GOT3 (cell line): ENCODE data around the gene VWA8.

Experiments used
- DNase-seq: peaks from one replicate; lab custom pipeline; 2025; ENCODE audit warnings: mixed read lengths; lab: John Stamatoyannopoulos, UW

VWA8 gene

DNA sequence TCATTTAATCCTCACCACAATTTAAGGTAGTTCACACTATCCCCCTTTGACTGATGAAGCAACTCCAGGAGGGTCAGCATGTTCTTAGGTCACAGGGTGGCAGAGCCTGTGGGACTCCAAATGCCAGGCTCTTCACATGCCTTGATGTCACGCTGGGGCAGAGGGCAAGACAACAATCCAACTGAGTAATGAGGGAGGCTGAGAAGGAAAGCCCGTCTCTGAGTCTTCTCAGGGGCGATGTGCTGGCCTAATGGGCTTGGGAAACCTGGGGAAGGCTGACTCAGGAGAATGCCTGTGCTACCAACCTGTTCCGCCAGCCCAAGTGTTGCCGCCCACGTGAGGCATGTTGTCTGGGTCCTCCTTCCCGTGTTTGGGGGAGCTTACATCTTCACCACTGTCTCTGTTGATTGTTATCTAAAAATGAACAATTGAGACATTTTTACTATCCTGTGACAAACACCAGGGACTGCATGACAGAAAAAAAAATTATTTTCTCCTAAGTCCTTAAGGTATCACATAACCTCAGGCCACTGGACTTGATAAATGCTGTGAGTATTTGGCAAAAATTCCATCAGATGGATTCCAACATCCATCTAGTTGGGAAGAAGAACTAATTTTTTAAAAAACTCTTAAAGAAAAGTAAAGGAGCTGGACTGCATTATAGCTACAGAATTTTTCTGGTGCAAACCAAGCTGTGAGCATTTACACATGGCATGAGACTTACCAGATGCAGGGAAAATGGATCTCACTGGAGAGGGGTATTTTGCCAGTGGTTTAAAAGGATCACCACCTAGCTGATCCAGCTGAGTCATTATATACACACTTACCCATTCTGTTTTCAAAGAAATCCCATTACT, 346.0 kb downstream of the VWA8 start:
- DNase-seq, result no peak

GRCh38 chr13:41613984-41614661, 346.8 kb downstream of the VWA8 start:
- DNase-seq, result no peak

DNA sequence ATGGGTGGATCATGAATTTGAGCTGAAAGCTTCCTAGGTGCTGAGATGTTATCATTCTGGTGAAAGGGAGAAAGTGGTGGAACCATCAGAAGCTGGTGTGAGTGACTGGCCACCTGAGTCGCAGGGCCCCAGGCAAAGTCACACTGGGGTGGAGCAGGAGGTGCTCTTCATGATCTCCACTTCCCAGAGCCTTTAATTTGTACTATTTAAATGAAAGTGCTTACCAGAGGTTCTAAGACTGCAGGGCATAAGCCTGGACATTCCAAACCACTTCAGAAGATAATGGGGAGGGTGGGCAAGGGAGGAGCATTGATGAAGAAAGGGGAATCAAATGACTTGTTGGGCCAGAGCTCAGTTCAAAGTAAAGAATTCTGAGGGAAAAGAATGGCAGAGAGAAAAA, 347.4 kb downstream of the VWA8 start:
- no peak for DNase-seq

DNA sequence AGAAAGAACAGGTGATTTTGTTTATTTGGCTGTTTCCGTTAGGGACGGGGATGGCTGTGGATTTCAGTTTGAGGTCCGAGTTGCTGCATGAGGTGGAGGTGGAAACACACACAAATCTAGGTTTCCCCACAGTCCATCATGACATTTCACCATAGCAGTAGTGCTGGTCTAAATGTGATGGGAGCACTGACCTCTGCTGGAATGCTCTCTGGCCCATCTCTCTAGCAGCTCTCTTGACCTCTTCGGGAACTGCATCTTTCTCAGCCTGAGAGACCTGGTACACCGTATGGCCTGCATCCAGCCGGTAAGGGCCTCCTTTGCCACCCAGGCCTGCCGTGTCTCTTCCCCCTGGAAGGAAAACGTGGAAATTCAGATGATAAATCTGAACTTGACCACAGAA, 349.5 kb downstream of the VWA8 start:
- no peak for DNase-seq

DNA sequence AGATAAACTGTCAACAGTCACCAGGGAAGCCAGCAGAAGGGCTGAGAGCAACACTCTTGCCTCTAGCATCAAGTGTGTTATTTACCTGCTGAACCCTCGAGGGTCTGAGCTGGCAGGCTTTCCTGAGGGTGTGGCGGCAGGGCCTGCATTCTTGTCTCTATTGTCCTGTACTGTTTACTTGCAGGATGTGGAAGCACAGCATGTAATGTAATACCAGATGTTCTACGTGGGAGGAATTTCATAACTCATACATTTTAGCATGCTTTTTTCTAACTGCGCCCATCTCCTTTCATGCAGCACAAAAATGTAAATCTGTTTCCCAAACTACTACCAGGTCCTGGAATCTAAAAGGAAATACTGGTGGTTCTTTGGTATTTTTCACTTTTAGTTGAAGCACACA, 350.5 kb downstream of the VWA8 start:
- no peak for DNase-seq

- no peak for DNase-seq
These were observed 351.1 kb downstream of the VWA8 start for GRCh38 chr13:41609828-41610227.

DNA sequence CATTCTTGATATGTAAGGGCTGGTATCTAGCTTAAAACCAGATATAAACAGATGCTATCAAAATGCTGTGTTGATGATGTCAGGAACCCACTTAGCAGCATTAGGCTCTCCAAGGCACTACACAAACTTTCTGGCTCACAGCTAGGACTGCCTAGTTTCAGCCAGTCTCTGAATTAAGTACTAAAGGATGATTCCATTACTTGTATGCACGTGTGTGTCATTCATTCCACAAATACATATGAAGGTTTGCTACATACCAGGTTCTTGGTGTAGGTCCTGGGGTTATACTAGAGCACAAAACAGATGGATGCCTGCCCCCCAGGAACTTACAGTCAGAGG, 352.1 kb downstream of the VWA8 start:
- no peak for DNase-seq

GRCh38 chr13:41608111-41608838, 352.6 kb downstream of the VWA8 start:
- DNase-seq, result no peak

DNA sequence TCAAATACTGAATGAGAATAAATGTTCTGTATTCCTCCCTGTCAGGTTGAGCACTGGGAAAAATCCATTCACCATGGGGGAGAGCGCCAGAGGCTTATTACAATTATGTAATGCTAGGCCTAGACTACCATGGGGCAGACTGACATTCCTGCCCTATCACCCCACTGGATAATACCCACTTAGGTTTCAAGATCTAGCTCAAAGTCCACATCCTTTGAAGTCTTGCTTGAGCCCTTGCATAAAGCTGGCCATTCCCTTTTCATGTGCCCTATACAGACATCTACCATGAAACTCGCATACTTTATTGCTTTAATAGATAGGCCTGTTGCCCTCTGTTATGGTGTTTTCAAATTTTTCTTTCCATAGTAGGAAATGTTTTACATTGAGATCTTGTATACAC, 354.3 kb downstream of the VWA8 start:
- no peak for DNase-seq

- DNase-seq, result no peak
These were observed 355.3 kb downstream of the VWA8 start for GRCh38 chr13:41605319-41606285.

DNA sequence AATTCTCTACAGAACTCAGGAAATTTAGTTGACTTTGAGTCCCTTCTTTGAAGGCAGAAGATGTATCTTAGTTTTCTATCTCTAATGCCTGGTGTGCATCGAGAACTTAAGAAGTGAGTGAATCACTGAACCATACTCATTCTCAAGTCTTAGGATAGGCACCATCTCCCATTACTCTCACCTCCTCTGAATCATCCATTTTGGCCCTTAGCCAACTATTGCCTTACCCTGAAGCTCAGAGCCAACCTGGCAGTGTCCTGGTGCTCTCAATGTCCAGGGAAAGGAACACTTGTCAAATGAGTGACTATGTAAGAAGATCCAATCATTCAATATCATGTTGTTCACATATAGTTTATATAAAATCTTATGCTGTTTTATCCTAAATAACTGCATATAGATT, 357.0 kb downstream of the VWA8 start:
- DNase-seq, result no peak

DNA sequence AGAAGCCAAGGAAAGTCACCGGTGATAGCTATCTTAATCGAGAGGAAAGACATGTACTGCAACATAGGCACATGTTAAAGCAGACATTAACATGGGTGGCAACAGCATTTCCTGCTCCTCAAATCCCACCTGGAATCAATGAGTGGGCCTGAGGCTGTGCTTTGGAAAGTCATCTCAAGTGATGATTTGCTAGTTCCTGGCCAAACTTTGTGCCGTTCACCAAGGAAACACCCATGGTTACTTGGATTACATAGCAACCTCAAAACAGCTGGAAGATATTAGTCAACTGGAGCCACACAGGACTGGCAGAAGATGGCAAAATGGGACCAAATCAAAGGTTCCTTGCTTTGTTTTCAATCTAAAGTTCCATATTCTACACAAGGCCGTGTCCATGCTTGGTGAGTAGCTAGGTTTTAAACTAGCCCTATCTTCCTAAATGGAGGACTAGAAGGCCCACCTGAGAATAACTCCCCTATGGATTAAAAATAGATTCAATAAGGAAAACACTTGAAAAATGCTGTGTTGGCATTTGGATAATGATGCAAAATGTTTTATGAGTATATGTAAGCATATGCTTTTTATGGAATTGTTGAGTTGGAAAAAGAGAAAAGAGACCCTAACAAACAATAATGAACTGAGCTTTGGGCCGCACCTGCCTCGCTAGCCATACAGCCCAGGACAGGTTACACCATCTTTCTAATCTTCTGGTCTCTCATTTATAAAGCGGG, 359.0 kb downstream of the VWA8 start:
- no peak for DNase-seq

GRCh38 chr13:41599619-41600018, 361.3 kb downstream of the VWA8 start:
- DNase-seq, result no peak

- DNase-seq, result no peak
These were observed 363.4 kb downstream of the VWA8 start for GRCh38 chr13:41597348-41598041.

GRCh38 chr13:41596190-41596589, 364.7 kb downstream of the VWA8 start:
- no peak for DNase-seq

DNA sequence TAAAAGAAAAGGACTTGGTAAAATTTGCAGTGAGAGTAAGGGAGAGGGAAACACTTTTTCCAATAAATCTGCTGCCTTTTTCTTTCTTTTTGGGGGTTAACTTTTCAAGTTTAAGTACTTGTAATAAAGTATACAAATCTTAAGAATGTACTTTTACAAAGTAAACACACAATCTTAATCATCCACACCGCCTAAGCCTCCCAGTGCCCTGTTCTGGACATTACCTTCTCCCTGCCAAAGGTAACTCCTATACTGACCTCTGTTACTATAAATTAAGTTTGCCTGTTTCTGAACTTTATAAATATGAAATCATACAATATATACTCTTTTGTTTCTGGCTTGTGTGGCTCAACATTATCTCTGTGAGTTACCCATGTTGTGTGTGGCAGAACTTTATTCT, 365.6 kb downstream of the VWA8 start:
- no peak for DNase-seq

DNA sequence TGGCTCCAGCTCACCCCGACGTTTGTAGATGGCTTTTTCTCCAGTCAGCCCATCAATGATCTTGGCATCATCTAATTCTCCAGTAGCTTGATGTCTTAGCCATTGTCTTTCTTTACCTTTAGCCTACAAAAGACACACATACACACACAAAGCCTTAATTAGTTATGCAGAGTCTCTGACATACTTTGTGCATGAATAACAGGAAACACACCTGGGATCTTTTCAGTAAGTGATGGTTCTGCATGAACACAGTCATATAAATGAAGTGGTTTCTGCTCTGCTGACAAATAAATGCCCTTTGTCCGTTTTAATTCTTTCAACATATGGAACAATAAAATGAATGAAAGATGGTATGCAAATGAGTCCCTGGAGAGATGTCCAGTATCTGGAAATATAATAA, 370.3 kb downstream of the VWA8 start:
- no peak for DNase-seq

GRCh38 chr13:41590122-41590521, 370.8 kb downstream of the VWA8 start:
- no peak for DNase-seq

- no peak for DNase-seq
These were observed 371.5 kb downstream of the VWA8 start for GRCh38 chr13:41589434-41589833.

DNA sequence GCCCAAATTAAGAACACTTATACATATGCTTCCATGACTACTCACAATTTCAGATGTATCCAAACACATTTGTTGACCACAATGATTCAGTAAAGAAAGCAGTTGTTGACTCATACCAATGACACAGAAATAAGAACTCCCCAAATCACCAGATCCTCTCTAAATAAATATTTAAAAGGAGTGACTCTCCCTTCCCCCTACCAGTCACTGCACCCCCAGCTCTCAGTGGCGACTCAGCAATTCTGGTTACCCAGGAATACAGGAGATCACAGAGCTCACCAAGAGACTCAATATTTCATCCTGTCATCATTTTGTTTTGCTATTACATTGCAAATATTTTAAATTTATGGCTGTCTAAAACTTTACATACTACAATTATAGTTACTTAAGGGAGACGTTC, 372.0 kb downstream of the VWA8 start:
- DNase-seq, result no peak

GRCh38 chr13:41588448-41588847, 372.5 kb downstream of the VWA8 start:
- no peak for DNase-seq
